SU-DHL-6 (cell line): ENCODE results near the gene MAP1A.

Source experiments
- EZH2phosphoT487 ChIP-seq: fragments of 200-600 bp; sonication (generic), shearing (Covaris generic); conservative IDR thresholded peaks from 2 replicates; pipeline ENCODE4 v1.6.1; 2018; ENCODE audit warnings: mild to moderate bottlenecking, antibody characterized with exemption, low read length, moderate library complexity, mixed read lengths
- TF ChIP-seq, protein P1 (sequence below): fragments of 200-600 bp; sonication (generic); IDR thresholded peaks from one replicate; pipeline ENCODE4 v1.5.1; 2017; ENCODE audit warnings: antibody characterized with exemption, mild to moderate bottlenecking, low read length, moderate library complexity; ENCODE audit not compliant: insufficient read depth, poor library complexity, severe bottlenecking

DNA sequence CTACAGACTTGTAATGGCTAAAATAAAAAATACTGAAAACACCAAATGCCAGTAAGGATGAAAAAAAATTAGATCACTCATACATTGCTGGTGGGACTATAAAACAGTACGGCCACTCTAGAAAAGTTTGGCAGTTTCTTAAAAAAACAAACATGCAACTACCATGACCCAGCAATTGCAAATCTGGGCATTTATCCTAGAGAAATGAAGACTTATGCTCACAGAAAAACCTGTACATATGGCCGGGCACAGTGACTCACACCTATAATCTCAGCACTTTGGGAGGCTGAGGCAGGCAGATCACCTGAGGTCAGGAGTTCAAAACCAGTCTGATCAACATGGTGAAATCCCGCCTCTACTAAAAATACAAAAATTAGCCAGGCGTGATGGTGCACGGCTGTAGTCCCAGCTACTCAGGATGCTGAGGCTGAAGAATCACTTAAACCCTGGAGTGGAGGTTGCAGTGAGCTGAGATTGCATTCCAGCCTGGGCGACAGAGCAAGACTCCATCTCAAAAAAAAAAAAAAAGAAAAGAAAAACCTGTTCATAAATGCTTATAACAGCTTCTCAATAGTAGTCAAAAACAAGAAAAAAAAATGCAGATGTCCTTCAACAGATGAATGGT, 30.0 kb upstream of the MAP1A start:
- TF ChIP-seq, protein P1, sequence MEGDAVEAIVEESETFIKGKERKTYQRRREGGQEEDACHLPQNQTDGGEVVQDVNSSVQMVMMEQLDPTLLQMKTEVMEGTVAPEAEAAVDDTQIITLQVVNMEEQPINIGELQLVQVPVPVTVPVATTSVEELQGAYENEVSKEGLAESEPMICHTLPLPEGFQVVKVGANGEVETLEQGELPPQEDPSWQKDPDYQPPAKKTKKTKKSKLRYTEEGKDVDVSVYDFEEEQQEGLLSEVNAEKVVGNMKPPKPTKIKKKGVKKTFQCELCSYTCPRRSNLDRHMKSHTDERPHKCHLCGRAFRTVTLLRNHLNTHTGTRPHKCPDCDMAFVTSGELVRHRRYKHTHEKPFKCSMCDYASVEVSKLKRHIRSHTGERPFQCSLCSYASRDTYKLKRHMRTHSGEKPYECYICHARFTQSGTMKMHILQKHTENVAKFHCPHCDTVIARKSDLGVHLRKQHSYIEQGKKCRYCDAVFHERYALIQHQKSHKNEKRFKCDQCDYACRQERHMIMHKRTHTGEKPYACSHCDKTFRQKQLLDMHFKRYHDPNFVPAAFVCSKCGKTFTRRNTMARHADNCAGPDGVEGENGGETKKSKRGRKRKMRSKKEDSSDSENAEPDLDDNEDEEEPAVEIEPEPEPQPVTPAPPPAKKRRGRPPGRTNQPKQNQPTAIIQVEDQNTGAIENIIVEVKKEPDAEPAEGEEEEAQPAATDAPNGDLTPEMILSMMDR: no peak
- TF ChIP-seq EZH2phosphoT487: no peak
